Gastrocnemius medialis (tissue), 4 donors: Measurements from ENCODE around the gene DDX47. TPM values are rescaled to one million over a fixed set of nuclear protein-coding genes. Genes with fewer than 3 reads are reported as not detected.

ENCODE experiments used
- ATAC-seq, 2 donors: fragments of 150-250 bp; one replicate each; pipeline ENCODE4 v1.9.1; 2016
- DNase-seq, 2 donors: peaks; one replicate each; pipeline ENCODE4 v3.0.0-alpha.2; 2019
- H3K27ac ChIP-seq, 4 donors: fragments of 200-600 bp; sonication (generic); 1 replicate in 1 of 4; 2 replicates in 3 of 4; pipeline ENCODE4 v1.5.1; 2016 to 2018; ENCODE audit warnings: mild to moderate bottlenecking in 2 of 4, moderate library complexity in 1 of 4
- H3K27me3 ChIP-seq, 3 donors: fragments of 200-600 bp; sonication (generic) in 2 of 3; 1 replicate in 1 of 3; 2 replicates in 2 of 3; pipeline versions ENCODE4 v1.5.1 to v1.6.0; 2016 to 2019; ENCODE audit warnings: mild to moderate bottlenecking in 1 of 3, moderate library complexity in 1 of 3
- H3K36me3 ChIP-seq, 2 donors: fragments of 200-600 bp; sonication (generic) in 1 of 2; one replicate each; pipeline ENCODE4 v1.5.1; 2017 to 2018
- H3K4me1 ChIP-seq, 2 donors: fragments of 200-600 bp; sonication (generic) in 1 of 2; one replicate each; pipeline ENCODE4 v1.5.1; 2016 to 2017; ENCODE audit warnings: mild to moderate bottlenecking in 2 of 2
- H3K4me3 ChIP-seq, 4 donors: fragments of 200-600 bp; sonication (generic) in 3 of 4; 1 replicate in 1 of 4; 2 replicates in 3 of 4; pipeline ENCODE4 v1.5.1; 2016 to 2019; ENCODE audit warnings: mild to moderate bottlenecking in 2 of 4
- H3K9me3 ChIP-seq, 3 donors: fragments of 200-600 bp; sonication (generic) in 2 of 3; 1 replicate in 1 of 3; 2 replicates in 2 of 3; pipeline ENCODE4 v1.5.1; 2016 to 2019
- CTCF ChIP-seq, 5 experiments: fragments of 450-650 bp in 3 of 5; fragments of 200-600 bp in 2 of 5; sonication (generic) in 2 of 5; IDR thresholded peaks in 4 of 5; conservative IDR thresholded peaks in 1 of 5; 1 replicate in 4 of 5; 2 replicates in 1 of 5; pipeline ENCODE4 v1.5.1; 2016 to 2019; ENCODE audit warnings: antibody characterized with exemption in 5 of 5, mild to moderate bottlenecking in 3 of 5, moderate library complexity in 3 of 5
- POLR2A ChIP-seq, 2 donors: fragments of 450-650 bp; IDR thresholded peaks; one replicate each; pipeline ENCODE4 v1.6.1; 2017; ENCODE audit warnings: antibody characterized with exemption in 2 of 2, mild to moderate bottlenecking in 2 of 2, moderate library complexity in 2 of 2
- in situ Hi-C, 4 donors: fragments of 200-750 bp; cut with MboI; loops; one replicate each; pipeline versions ENCODE4 v1.15.0 to v1.8.0; 2017; ENCODE audit warnings: low sequenced_read_pairs in 4 of 4
- intact Hi-C: fragments of 100-400 bp; cut with DNase I; formaldehyde crosslinking; loops from one replicate; pipeline ENCODE4 v1.15.1; 2023; ENCODE audit warnings: low total_unique reads
- total RNA-seq, 4 donors: library from RNA; depleted of rRNA; stranded (reverse); fragments of >200 nt; gene quantifications; one replicate each; pipeline versions ENCODE4 v1.1.0 to v1.2.3, GENCODE V29; 2016

DDX47 gene
- total RNA-seq, 4 donors from 2014 or later = 37.1 to 75.4 (median 58.3) TPM

- H3K4me1 ChIP-seq = peaks cover 9 to 16% of the 10 kb centered on the region in 2 donors
- H3K36me3 ChIP-seq = no peaks in the 10 kb centered on the region
- H3K4me3 ChIP-seq = no peak overlapping the region
- TF ChIP-seq CTCF (IDR thresholded peaks at IDR 0.05 in 4 of 5, conservative IDR thresholded peaks at IDR 0.05 in 1 of 5) (no peak), POLR2A (IDR thresholded peaks at IDR 0.05) (no peak)
- DNase-seq (no peak), ATAC-seq (no peak)
- intact Hi-C loops = no loop called here
- no peaks in the 10 kb centered on the region for H3K9me3 ChIP-seq
- in situ Hi-C loops = loop anchor here in 1 of 4 donors (25.0 kb wide), 1 partner anchor 193 kb away; no protein-coding TSS in a partner anchor
- no peak overlapping the region for H3K27ac ChIP-seq
- no peaks in the 10 kb centered on the region for H3K27me3 ChIP-seq
These were observed 18.5 kb upstream of the DDX47 start for GRCh38 chr12:12794686-12795085.

- in situ Hi-C loops = loop anchor here in 1 of 4 donors (25.0 kb wide), 1 partner anchor 191 kb away; no protein-coding TSS in a partner anchor
- Histone ChIP-seq H3K4me3 (no peak overlapping the region), H3K9me3 (no peaks in the 10 kb centered on the region), H3K36me3 (no peaks in the 10 kb centered on the region), H3K4me1 (peaks cover 9 to 14% of the 10 kb centered on the region in 2 donors), H3K27ac (no peak overlapping the region), H3K27me3 (no peaks in the 10 kb centered on the region)
- DNase-seq (no peak), ATAC-seq (no peak)
- TF ChIP-seq POLR2A (IDR thresholded peaks at IDR 0.05) (no peak), CTCF (IDR thresholded peaks at IDR 0.05 in 4 of 5, conservative IDR thresholded peaks at IDR 0.05 in 1 of 5) (no peak)
- intact Hi-C loops = no loop called here
These were observed 17.0 kb upstream of the DDX47 start for GRCh38 chr12:12796171-12796570.

GRCh38 chr12:12796928-12797793, 16.0 kb upstream of the DDX47 start:
- TF ChIP-seq POLR2A (IDR thresholded peaks at IDR 0.05) (no peak), CTCF (IDR thresholded peaks at IDR 0.05 in 4 of 5, conservative IDR thresholded peaks at IDR 0.05 in 1 of 5) (no peak)
- in situ Hi-C loops = loop anchor here in 1 of 4 donors (25.0 kb wide), 1 partner anchor 190 kb away; no protein-coding TSS in a partner anchor
- intact Hi-C loops = no loop called here
- H3K9me3 ChIP-seq = no peaks in the 10 kb centered on the region
- H3K4me3 ChIP-seq = no peak overlapping the region
- no peak overlapping the region for H3K27ac ChIP-seq
- DNase-seq = no peak
- no peaks in the 10 kb centered on the region for H3K27me3 ChIP-seq
- H3K4me1 ChIP-seq = peaks cover 4 to 5% of the 10 kb centered on the region in 2 donors
- H3K36me3 ChIP-seq = no peaks in the 10 kb centered on the region
- no peak for ATAC-seq

GRCh38 chr12:12797794-12798152, 15.4 kb upstream of the DDX47 start:
- no peak overlapping the region for H3K27ac ChIP-seq
- no peaks in the 10 kb centered on the region for H3K36me3 ChIP-seq
- no peaks in the 10 kb centered on the region for H3K4me1 ChIP-seq
- no peaks in the 10 kb centered on the region for H3K27me3 ChIP-seq
- H3K4me3 ChIP-seq = no peak overlapping the region
- no peaks in the 10 kb centered on the region for H3K9me3 ChIP-seq
- in situ Hi-C loops (loop anchor here in 1 of 4 donors (25.0 kb wide), 1 partner anchor 190 kb away; no protein-coding TSS in a partner anchor), intact Hi-C loops (no loop called here)
- DNase-seq (no peak), ATAC-seq (no peak)
- TF ChIP-seq POLR2A (IDR thresholded peaks at IDR 0.05) (no peak), CTCF (IDR thresholded peaks at IDR 0.05 in 4 of 5, conservative IDR thresholded peaks at IDR 0.05 in 1 of 5) (no peak)
